SU-DHL-6 (cell line): ENCODE results near the gene THAP7.

ENCODE experiments used
- CTCF ChIP-seq: fragments of 200-600 bp; sonication (generic); IDR thresholded peaks from one replicate; pipeline ENCODE4 v1.5.1; 2017; ENCODE audit warnings: antibody characterized with exemption, mild to moderate bottlenecking, low read length, moderate library complexity; ENCODE audit not compliant: insufficient read depth, poor library complexity, severe bottlenecking
- EZH2phosphoT487 ChIP-seq: fragments of 200-600 bp; sonication (generic), shearing (Covaris generic); conservative IDR thresholded peaks from 2 replicates; pipeline ENCODE4 v1.6.1; 2018; ENCODE audit warnings: mild to moderate bottlenecking, antibody characterized with exemption, low read length, moderate library complexity, mixed read lengths

DNA sequence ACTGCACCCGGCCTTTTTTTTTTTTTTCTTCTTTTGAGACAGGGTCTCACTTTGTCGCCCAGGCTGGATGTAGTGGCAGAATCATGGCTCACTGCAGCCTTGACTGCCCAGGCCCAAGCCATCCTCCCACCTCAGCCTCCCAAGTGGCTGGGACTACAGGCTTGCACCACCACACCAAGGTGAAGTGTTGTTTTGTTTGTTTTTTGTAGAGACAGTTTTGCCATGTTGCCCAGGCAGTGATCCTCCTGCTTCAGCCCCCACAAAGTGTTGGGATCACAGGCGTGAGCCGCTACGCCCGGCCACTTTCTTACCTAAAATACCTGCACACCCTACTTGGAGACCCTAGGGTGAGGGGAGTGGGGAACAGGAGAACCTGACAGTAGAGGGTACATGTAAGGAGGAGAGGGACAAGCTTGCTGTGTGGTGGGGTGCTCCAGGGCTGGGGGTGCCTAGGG lies 39.4 kb downstream of the THAP7 start:
- no peak for TF ChIP-seq CTCF
- TF ChIP-seq EZH2phosphoT487: no peak
